OCI-LY1 (cell line): ENCODE data around the gene NEUROD1.

ENCODE experiments used
- H2AFZ ChIP-seq: fragments of 200-600 bp; sonication (generic), shearing (Covaris generic); 2 replicates; pipeline ENCODE4 v1.6.0; 2014; ENCODE audit warnings: antibody characterized with exemption, mild to moderate bottlenecking, low read length
- H3F3A ChIP-seq: fragments of 200-600 bp; sonication (generic), shearing (Covaris generic); 2 replicates; pipeline ENCODE4 v1.6.0; 2014; ENCODE audit warnings: mild to moderate bottlenecking, antibody characterized with exemption, low read length, moderate library complexity; ENCODE audit not compliant: insufficient read depth
- H3K27ac ChIP-seq: fragments of 200-600 bp; sonication (generic); 2 replicates; pipeline ENCODE4 v1.5.1; 2014; ENCODE audit warnings: low read length, mixed run types, mild to moderate bottlenecking, low read depth; ENCODE audit not compliant: poor library complexity, severe bottlenecking
- H3K27me3 ChIP-seq: fragments of 200-600 bp; sonication (generic); 2 replicates; pipeline ENCODE4 v1.6.0; 2014; ENCODE audit warnings: antibody characterized with exemption, mild to moderate bottlenecking, low read length, moderate library complexity; ENCODE audit not compliant: insufficient read depth
- H3K36me3 ChIP-seq: fragments of 200-600 bp; sonication (generic); 2 replicates; pipeline ENCODE4 v1.6.1; 2014; ENCODE audit warnings: mild to moderate bottlenecking, antibody characterized with exemption, low read length, moderate library complexity, mixed read lengths; ENCODE audit not compliant: insufficient read depth
- H3K4me1 ChIP-seq: fragments of 200-600 bp; sonication (generic); 2 replicates; pipeline ENCODE4 v1.5.1; 2014; ENCODE audit warnings: mild to moderate bottlenecking, low read length, moderate library complexity; ENCODE audit not compliant: insufficient read depth, severe bottlenecking
- H3K4me2 ChIP-seq: fragments of 200-600 bp; sonication (generic), shearing (Covaris generic); 2 replicates; pipeline ENCODE4 v1.6.1; 2014; ENCODE audit warnings: low read length
- H3K4me3 ChIP-seq: fragments of 200-600 bp; sonication (generic); 2 replicates; pipeline ENCODE4 v1.5.1; 2014; ENCODE audit warnings: low read length, low read depth, mild to moderate bottlenecking, mixed read lengths; ENCODE audit not compliant: poor library complexity, severe bottlenecking
- H3K79me2 ChIP-seq: fragments of 200-600 bp; shearing (Covaris generic); 2 replicates; pipeline ENCODE4 v1.6.1; 2016; ENCODE audit warnings: mixed run types, low read length, mixed read lengths; ENCODE audit not compliant: insufficient read depth
- H3K9ac ChIP-seq: fragments of 200-600 bp; sonication (generic), shearing (Covaris generic); 2 replicates; pipeline ENCODE4 v1.6.1; 2014; ENCODE audit warnings: mild to moderate bottlenecking, low read length, mixed read lengths
- H3K9me2 ChIP-seq: fragments of 200-600 bp; sonication (generic), shearing (Covaris generic); 2 replicates; pipeline ENCODE4 v1.6.1; 2014; ENCODE audit warnings: low read depth, mild to moderate bottlenecking, low read length, mixed read lengths
- H3K9me3 ChIP-seq: fragments of 200-600 bp; shearing (Covaris generic); 2 replicates; pipeline ENCODE4 v1.6.1; 2014; ENCODE audit warnings: low read length, mixed read lengths
- H4K20me1 ChIP-seq: fragments of 200-600 bp; sonication (generic), shearing (Covaris generic); 2 replicates; pipeline ENCODE4 v1.6.0; 2016; ENCODE audit warnings: mild to moderate bottlenecking, low read length; ENCODE audit not compliant: insufficient read depth
- EZH2 ChIP-seq: fragments of 200-600 bp; sonication (generic), shearing (Covaris generic); IDR thresholded peaks from 2 replicates; pipeline ENCODE4 v1.8.0; 2017; ENCODE audit warnings: borderline replicate concordance, mixed run types, mild to moderate bottlenecking, antibody characterized with exemption, low read length, moderate library complexity, mixed read lengths
- TF ChIP-seq, protein P1 (sequence below): fragments of 200-600 bp; sonication (generic), shearing (Covaris generic); IDR thresholded peaks from 2 replicates; pipeline ENCODE4 v1.5.1; 2017; ENCODE audit warnings: mild to moderate bottlenecking, antibody characterized with exemption, low read length, moderate library complexity, mixed read lengths

The NEUROD1 gene

DNA sequence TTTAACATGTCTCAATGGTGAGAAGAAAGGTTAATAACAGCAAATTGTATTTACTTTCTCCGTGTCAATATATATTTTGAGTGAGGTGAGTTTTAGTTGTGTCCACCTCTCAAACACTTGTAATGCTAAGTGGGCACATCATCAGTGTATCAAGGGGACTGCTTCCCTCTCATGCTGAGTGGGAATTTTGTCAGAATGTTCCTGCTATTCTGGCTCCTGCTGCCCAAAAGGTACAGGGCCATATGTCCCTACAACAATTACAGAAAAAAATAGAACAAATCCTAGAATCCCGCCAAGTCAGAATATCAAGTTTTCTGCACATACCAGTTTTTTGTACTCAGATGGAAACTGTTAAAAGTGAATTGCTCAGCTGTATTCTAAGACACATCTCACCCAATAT, 18.0 kb downstream of the NEUROD1 start:
- TF ChIP-seq EZH2, result no peak
- TF ChIP-seq, protein P1, sequence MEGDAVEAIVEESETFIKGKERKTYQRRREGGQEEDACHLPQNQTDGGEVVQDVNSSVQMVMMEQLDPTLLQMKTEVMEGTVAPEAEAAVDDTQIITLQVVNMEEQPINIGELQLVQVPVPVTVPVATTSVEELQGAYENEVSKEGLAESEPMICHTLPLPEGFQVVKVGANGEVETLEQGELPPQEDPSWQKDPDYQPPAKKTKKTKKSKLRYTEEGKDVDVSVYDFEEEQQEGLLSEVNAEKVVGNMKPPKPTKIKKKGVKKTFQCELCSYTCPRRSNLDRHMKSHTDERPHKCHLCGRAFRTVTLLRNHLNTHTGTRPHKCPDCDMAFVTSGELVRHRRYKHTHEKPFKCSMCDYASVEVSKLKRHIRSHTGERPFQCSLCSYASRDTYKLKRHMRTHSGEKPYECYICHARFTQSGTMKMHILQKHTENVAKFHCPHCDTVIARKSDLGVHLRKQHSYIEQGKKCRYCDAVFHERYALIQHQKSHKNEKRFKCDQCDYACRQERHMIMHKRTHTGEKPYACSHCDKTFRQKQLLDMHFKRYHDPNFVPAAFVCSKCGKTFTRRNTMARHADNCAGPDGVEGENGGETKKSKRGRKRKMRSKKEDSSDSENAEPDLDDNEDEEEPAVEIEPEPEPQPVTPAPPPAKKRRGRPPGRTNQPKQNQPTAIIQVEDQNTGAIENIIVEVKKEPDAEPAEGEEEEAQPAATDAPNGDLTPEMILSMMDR, result no peak
- Histone ChIP-seq H3K9ac (no peak overlapping the region), H3K79me2 (no peaks in the 10 kb centered on the region), H4K20me1 (no peaks in the 10 kb centered on the region), H3F3A (no peaks in the 10 kb centered on the region), H2AFZ (no peak overlapping the region), H3K9me3 (no peaks in the 10 kb centered on the region), H3K4me2 (no peak overlapping the region), H3K9me2 (no peaks in the 10 kb centered on the region), H3K27me3 (0 out of 2 replicates have a peak, but pooled peaks cover 4% of the 10 kb centered on the region), H3K4me3 (no peak overlapping the region), H3K4me1 (no peaks in the 10 kb centered on the region), H3K36me3 (no peaks in the 10 kb centered on the region), H3K27ac (no peak overlapping the region)

DNA sequence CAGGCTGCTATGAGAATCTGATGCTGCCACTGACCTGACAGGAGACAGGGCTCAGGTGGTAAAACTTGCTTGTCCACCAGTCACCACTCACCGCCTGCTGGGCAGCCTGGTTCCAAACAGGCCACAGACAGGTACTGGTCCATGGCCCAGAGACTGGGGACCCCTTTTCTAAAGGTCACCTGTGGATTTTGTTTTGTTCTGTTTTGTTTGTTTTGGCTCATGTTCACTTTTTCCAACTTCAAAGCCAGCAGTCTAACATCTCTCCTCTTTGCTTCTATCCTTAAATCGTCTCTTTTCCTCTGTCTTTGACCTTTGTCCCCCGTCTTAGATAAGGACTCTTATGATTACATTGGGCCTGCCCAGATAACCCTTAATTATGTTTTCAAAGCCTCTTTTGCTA, 20.1 kb downstream of the NEUROD1 start:
- Histone ChIP-seq H3K36me3 (no peaks in the 10 kb centered on the region), H3K9ac (no peak overlapping the region), H3K4me3 (no peak overlapping the region), H2AFZ (no peak overlapping the region), H4K20me1 (no peaks in the 10 kb centered on the region), H3K4me2 (no peak overlapping the region), H3K27ac (no peak overlapping the region), H3K79me2 (no peaks in the 10 kb centered on the region), H3K27me3 (0 out of 2 replicates have a peak, but pooled peaks cover 4% of the 10 kb centered on the region), H3K9me2 (no peaks in the 10 kb centered on the region), H3K9me3 (no peaks in the 10 kb centered on the region), H3F3A (no peaks in the 10 kb centered on the region), H3K4me1 (peaks cover 10% of the 10 kb centered on the region)
- TF ChIP-seq EZH2, result no peak
- TF ChIP-seq, protein P1, result no peak

DNA sequence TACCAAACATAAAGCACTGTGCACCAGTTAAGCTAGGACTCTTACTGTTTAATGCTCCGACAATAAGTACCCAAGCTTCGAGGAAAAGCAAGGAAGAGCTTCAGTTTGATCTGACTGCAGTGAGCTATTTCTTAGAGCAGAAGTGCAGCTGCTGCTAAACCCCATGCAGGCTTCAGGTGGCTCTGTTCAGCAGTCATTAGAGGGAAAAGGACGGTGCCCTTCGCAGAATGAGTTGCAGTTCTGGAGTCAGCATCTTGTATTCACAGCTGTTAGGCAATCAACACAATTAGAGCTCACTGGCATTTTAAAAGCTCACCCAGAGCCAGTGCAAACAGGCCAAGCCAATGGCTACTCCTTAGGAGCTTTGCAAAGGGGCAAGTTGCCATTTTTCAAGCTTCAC, 21.9 kb downstream of the NEUROD1 start:
- H3K27ac ChIP-seq, result no peak overlapping the region
- H2AFZ ChIP-seq, result no peak overlapping the region
- no peak overlapping the region for H3K9ac ChIP-seq
- H3K4me2 ChIP-seq, result no peak overlapping the region
- H3K36me3 ChIP-seq, result no peaks in the 10 kb centered on the region
- no peaks in the 10 kb centered on the region for H3F3A ChIP-seq
- H3K9me3 ChIP-seq, result no peaks in the 10 kb centered on the region
- no peak overlapping the region for H3K4me3 ChIP-seq
- no peaks in the 10 kb centered on the region for H3K79me2 ChIP-seq
- H3K4me1 ChIP-seq, result peaks cover 10% of the 10 kb centered on the region
- H3K9me2 ChIP-seq, result no peaks in the 10 kb centered on the region
- H4K20me1 ChIP-seq, result no peaks in the 10 kb centered on the region
- TF ChIP-seq EZH2, result no peak
- TF ChIP-seq, protein P1, result no peak
- 0 out of 2 replicates have a peak, but pooled peaks cover 4% of the 10 kb centered on the region for H3K27me3 ChIP-seq
